HG03457 (cell line): ENCODE measurements around the gene UBAC2.

ENCODE experiments used
- ATAC-seq: cut with Tn5 transposase; IDR thresholded peaks from one replicate; pipeline ENCODE4 v1.9.1; 2021; ENCODE audit warnings: moderate number of reproducible peaks; ENCODE audit not compliant: unreplicated experiment

Gene UBAC2

GRCh38 chr13:99307648-99308339 is 107.1 kb downstream of the UBAC2 start:
- ATAC-seq, result peak; percentile 40

- no peak for ATAC-seq
Measured at GRCh38 chr13:99308471-99309087, 107.9 kb downstream of the UBAC2 start.

GRCh38 chr13:99310382-99311031 is 109.9 kb downstream of the UBAC2 start:
- no peak for ATAC-seq

GRCh38 chr13:99311137-99311536 is 110.5 kb downstream of the UBAC2 start:
- no peak for ATAC-seq

GRCh38 chr13:99311748-99312492 is 111.3 kb downstream of the UBAC2 start:
- no peak for ATAC-seq

- ATAC-seq, result no peak
Measured at GRCh38 chr13:99312493-99312883, 111.8 kb downstream of the UBAC2 start.

GRCh38 chr13:99313501-99313900 is 112.8 kb downstream of the UBAC2 start:
- ATAC-seq, result no peak

GRCh38 chr13:99313941-99314340 is 113.3 kb downstream of the UBAC2 start:
- ATAC-seq, result no peak

- ATAC-seq, result no peak
Measured at GRCh38 chr13:99314640-99315176, 114.1 kb downstream of the UBAC2 start.

- ATAC-seq, result no peak
Measured at GRCh38 chr13:99315186-99315585, 114.5 kb downstream of the UBAC2 start.

- ATAC-seq, result no peak
Measured at GRCh38 chr13:99316224-99316623, 115.6 kb downstream of the UBAC2 start.

GRCh38 chr13:99316657-99317256 is 116.1 kb downstream of the UBAC2 start:
- no peak for ATAC-seq

- no peak for ATAC-seq
Measured at GRCh38 chr13:99320693-99321481, 120.2 kb downstream of the UBAC2 start.

GRCh38 chr13:99321709-99322108 is 121.1 kb downstream of the UBAC2 start:
- ATAC-seq, result no peak

GRCh38 chr13:99322297-99323103 is 121.8 kb downstream of the UBAC2 start:
- ATAC-seq, result peak; percentile 82

- no peak for ATAC-seq
Measured at GRCh38 chr13:99323488-99323887, 122.8 kb downstream of the UBAC2 start.

GRCh38 chr13:99326012-99326411 is 125.4 kb downstream of the UBAC2 start:
- ATAC-seq, result no peak

- ATAC-seq, result no peak
Measured at GRCh38 chr13:99327126-99327525, 126.5 kb downstream of the UBAC2 start.

- ATAC-seq, result no peak
Measured at GRCh38 chr13:99327761-99328160, 127.1 kb downstream of the UBAC2 start.
